ENCODE measurements around the gene RPS17.
"Not testable (repeated sequence)": the region's sequence is repeated elsewhere in the genome, so short reads cannot be mapped to it uniquely, and the experiment has no call there.

Gene RPS17

DNA sequence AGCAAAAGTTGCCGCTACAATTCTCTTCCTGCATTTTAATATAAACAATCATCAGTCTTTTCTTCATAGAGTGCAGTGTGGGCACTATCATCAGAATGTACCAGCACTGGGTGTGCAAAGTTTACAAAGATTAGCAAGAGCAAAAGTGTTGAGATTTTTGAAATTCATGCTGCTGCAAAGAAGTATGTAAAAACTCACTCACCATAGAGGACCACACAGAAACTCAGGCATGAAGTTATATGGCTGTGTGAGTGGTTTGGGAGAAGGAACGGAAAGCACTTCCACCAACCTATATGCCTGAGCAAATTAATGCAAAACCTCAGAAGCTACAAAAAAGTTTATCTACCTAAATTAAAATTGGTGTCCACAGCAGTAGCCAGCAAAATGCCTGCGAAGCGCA lies 32.6 kb downstream of the RPS17 start:
- not testable (repeated sequence) for DNase-seq (ENCODE audit: low read depth in 2 of 2)

DNA sequence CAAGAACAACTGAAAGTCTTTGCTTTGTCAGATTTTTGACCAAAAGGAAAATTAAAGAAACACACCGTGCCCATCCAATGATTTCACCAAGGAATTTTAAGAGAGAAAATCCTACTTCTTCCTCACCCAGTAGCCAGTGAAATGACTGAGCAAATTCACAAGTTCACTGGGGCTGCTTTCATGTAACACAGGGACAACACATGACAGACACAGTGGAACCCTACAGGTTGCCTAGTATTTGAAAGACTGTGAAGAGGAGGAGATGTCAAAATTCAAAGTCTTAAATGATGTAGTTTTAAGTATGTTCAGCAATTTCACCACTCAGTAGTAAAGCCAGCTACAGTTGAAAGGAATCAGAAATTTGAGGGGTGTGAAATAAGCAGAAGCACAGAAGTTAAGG lies 33.2 kb downstream of the RPS17 start:
- not testable (repeated sequence) for DNase-seq (ENCODE audit: low read depth in 2 of 2)

DNA sequence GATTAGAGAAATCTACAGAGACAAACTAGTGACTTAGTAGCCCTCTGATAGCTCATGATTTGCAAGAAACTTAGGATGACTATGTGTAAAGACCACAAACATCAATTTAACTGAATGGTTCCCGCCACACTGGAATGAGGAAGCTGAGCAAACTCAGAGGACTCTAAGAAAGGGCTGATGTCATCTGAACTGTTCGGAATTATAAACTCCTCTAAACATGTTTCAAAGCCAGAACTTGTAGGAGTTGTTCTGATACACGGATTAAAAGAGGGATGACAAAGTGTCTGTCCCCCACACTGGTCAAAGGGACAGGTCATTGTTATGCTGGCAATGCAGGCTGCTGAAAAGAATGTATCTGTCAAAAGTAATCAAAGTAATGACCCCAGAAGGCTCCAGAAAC lies 34.4 kb downstream of the RPS17 start:
- DNase-seq (ENCODE audit: low read depth in 2 of 2) = not testable (repeated sequence)

DNA sequence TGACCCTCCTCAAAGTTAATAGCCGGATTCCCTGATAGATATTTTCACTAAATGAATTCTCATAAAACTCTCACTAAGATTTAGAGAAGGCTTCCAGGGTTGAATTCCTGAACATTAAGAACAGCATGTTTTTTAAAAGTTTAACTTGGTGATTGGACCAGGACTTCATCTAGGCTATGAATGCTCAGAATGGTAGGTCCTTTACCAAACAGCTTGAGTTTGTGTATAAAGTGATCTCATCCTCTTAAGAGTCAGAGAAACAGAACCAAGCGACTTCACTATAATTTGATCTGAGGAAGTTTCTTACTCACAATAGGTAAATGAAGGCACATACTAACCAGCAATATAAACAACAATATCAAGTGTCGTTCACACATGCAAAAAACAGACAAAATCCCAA lies 36.2 kb downstream of the RPS17 start:
- DNase-seq (ENCODE audit: low read depth in 2 of 2) = not testable (repeated sequence)

DNA sequence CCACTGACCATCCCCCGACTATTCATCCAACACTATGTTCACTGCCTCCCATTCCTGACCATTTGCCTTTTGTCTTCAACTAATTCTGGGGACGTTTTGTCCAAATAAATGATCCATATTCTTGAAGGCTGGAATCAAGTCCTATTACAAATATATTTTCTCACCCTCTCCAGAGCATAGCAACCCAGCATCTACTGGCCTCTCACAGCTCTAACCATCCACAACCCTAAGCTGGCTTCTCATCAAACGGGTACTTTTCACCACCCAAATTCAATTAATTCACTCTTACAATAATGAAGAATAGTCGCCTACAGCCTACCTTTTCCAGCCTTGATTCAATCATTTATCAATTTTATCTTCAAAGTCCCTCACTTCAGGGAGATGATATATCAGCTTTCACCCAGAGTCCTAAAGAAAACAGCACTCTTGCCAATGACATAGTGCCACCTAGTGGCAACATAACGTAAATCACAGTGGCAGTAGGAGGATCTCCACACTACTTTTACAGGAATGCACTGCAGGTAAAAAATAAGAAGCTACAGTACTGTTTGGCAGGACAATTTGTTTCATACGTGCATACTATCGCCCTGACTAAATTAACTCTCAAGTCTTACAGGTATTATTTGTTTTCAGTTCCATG lies 37.4 kb downstream of the RPS17 start:
- DNase-seq (ENCODE audit: low read depth in 2 of 2) = not testable (repeated sequence)

DNA sequence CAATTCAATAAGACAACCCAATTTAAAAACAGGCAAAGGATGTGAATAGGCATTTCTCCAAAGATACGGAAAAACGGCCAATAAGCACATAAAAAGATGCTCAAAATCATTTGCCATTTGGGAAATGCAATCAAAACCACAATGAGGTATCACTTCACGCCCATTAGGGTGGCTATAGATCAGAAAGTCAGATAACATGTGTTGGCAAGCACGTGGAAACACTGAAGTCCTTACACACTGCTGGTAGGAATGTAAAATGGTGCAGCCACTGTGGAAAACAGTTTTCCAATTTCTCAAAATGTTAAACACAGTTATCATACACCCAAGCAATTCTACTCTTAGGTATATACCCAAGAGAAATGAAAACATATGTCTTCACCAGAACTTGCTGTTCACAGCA lies 39.5 kb downstream of the RPS17 start:
- not testable (repeated sequence) for DNase-seq (ENCODE audit: low read depth in 2 of 2)

DNA sequence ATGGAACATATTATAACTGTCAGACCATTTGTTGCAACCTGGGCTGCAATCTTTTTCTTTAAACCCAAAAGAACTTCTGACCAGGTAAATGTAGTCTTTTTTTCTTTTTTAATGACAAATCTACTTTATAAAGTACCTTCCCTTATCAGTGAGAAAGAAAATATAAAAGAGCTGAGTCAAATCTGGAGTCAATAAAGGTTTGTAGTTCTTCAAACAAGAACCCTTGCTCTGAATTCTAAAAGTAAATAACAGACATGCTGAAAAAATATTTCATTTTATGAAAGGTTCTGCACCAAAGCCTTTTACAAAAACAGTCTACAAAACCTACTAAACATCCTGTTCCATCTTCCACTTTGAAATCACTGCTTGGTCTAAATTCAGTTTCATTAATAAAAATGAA lies 42.3 kb downstream of the RPS17 start:
- DNase-seq (ENCODE audit: low read depth in 2 of 2) = not testable (repeated sequence)

DNA sequence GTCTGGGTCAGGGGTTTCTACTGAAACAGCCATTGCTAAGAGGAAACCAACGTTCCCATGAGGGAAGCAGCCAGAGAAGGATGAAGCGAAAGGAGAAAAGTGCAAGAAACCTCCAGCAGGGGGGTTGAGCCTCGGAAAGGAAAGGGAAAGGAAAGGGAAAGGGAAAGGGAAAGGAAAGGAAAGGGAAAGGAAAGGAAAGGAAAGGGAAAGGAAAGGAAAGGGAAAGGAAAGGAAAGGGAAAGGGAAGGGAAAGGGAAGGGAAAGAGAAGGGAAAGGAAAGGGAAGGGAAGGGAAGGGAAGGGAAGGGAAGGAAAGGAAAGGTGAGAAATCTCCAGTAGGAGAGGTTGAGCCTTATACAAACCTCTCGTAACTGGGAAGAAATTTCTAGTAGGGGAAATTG lies 52.0 kb downstream of the RPS17 start:
- DNase-seq (ENCODE audit: low read depth in 2 of 2) = not testable (repeated sequence)

DNA sequence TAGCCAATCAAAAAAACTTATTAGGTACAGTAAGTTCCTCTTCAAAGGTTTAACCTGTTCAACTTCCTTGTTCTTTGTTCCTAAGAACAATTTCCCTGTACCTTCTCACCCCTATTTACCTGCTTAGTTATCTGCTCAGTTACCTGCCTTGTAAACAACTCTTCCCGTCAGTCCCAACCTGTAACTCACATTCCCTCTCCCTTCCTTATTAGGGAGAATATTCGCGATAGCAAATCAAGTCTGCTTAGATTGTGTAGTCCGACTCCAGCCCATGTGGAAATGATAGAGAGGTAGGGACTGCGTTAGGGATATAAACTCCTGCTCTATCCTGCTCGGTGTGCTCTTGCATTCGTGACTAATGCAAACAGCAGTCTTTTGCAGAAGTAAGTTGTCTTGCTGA lies 53.2 kb downstream of the RPS17 start:
- not testable (repeated sequence) for DNase-seq (ENCODE audit: low read depth in 2 of 2)
